Panc1 (cell line): Measurements from ENCODE around the gene XPNPEP3. TPM values are rescaled to one million over a fixed set of nuclear protein-coding genes. Genes with fewer than 3 reads are reported as not detected.

ENCODE experiments used
- ATAC-seq: fragments of 200-7000 bp; cut with Tn5 transposase; 2 replicates; pipeline ENCODE4 v1.9.1; 2020; ENCODE audit warnings: mild to moderate bottlenecking, moderate library complexity
- BruUV-seq: library from RNA; stranded (reverse); fragments of 400-500 nt; replicated peaks from 2 replicates; lab custom pipeline; 2021; lab: Mats Ljungman, UMichigan
- CTCF ChIA-PET: fragments of 300-600 bp; sonication (Branson Sonifier 250); formaldehyde crosslinking; loops from one replicate; lab custom pipeline; 2022; ENCODE audit warnings: antibody characterized with exemption; lab: Charles Lee
- POLR2A ChIA-PET: fragments of 300-600 bp; sonication (Branson Sonifier 250); formaldehyde crosslinking; loops from one replicate; lab custom pipeline; 2022; ENCODE audit warnings: antibody characterized with exemption; lab: Charles Lee
- DNase-seq: peaks from one replicate; pipeline ENCODE4 v3.0.0-alpha.2; 2010; ENCODE audit warnings: low read depth, low spot score
- H3K27ac ChIP-seq: 2 replicates; pipeline ENCODE4 v1.5.1; 2011; ENCODE audit warnings: mild to moderate bottlenecking, low read length, inconsistent platforms
- H3K27me3 ChIP-seq: fragments of 200-500 bp; sonication (Bioruptor generic); 2 replicates; pipeline ENCODE4 v1.6.0; 2014; ENCODE audit warnings: low read length, inconsistent platforms; ENCODE audit not compliant: control insufficient read depth, insufficient read depth
- H3K36me3 ChIP-seq: fragments of 200-500 bp; sonication (Bioruptor generic); 2 replicates; pipeline ENCODE4 v1.5.1; 2014; ENCODE audit warnings: inconsistent platforms, mild to moderate bottlenecking, low read length, moderate library complexity; ENCODE audit not compliant: control insufficient read depth, insufficient read depth
- H3K4me1 ChIP-seq: 2 replicates; pipeline ENCODE4 v1.5.1; 2011; ENCODE audit warnings: inconsistent platforms, mild to moderate bottlenecking, low read length, moderate library complexity; ENCODE audit not compliant: control insufficient read depth, insufficient read depth
- H3K4me3 ChIP-seq, 2 experiments: 2 replicates each; pipeline ENCODE4 v1.5.1; 2011 to 2012; ENCODE audit warnings: low read depth in 2 of 2, low read length in 2 of 2, mild to moderate bottlenecking in 2 of 2, inconsistent platforms in 1 of 2, moderate library complexity in 1 of 2
- H3K9me3 ChIP-seq: fragments of 200-500 bp; sonication (Bioruptor generic); 2 replicates; pipeline ENCODE4 v1.5.1; 2014; ENCODE audit warnings: low read depth, mild to moderate bottlenecking, inconsistent platforms, low read length, moderate library complexity; ENCODE audit not compliant: control insufficient read depth, insufficient read depth
- CTCF ChIP-seq: fragments of 450-650 bp; IDR thresholded peaks from 2 replicates; pipeline ENCODE4 v1.5.1; 2017; ENCODE audit warnings: mild to moderate bottlenecking
- POLR2AphosphoS5 ChIP-seq: IDR thresholded peaks from 2 replicates; pipeline ENCODE4 v1.6.1; 2012; ENCODE audit warnings: mild to moderate bottlenecking, low read depth, low read length, moderate library complexity
- REST ChIP-seq, 2 experiments: IDR thresholded peaks; 2 replicates each; pipeline ENCODE4 v1.6.1; 2011 to 2012; ENCODE audit warnings: low read depth in 2 of 2, control low read depth in 1 of 2, low read length in 1 of 2, mild to moderate bottlenecking in 1 of 2, moderate library complexity in 1 of 2; ENCODE audit not compliant: insufficient read depth in 1 of 2
- SIN3A ChIP-seq: IDR thresholded peaks from 2 replicates; pipeline ENCODE4 v1.6.1; 2012; ENCODE audit warnings: low read depth, mild to moderate bottlenecking, low read length, moderate library complexity, borderline replicate concordance; ENCODE audit not compliant: insufficient read depth
- TCF7L2 ChIP-seq: IDR thresholded peaks from 2 replicates; pipeline ENCODE4 v1.6.1; 2011; ENCODE audit warnings: mild to moderate bottlenecking, low read depth, low read length, inconsistent platforms
- in situ Hi-C: cut with HindIII; loops from 2 replicates; pipeline ENCODE4 v1.10.0; 2016; ENCODE audit warnings: low sequenced_read_pairs, low pct_unique_long_range_greater_than_20kb
- intact Hi-C: fragments of 100-400 bp; cut with micrococcal nuclease; formaldehyde crosslinking; loops from one replicate; pipeline ENCODE4 v1.10.0; 2022; ENCODE audit not compliant: unreplicated experiment
- total RNA-seq: library from RNA; stranded (reverse); gene quantifications from one replicate; pipeline ENCODE4 v1.2.1, GENCODE V29; 2021; ENCODE audit not compliant: unreplicated experiment

Gene XPNPEP3
- total RNA-seq, 1 experiment from 2014 or later: 21.0 TPM

- no peak overlapping the region for H3K4me3 ChIP-seq
- intact Hi-C loops: no loop called here
- POLR2A ChIA-PET: no interaction called here
Measured at GRCh38 chr22:40813912-40814315, 43.0 kb upstream of the XPNPEP3 start.

DNA sequence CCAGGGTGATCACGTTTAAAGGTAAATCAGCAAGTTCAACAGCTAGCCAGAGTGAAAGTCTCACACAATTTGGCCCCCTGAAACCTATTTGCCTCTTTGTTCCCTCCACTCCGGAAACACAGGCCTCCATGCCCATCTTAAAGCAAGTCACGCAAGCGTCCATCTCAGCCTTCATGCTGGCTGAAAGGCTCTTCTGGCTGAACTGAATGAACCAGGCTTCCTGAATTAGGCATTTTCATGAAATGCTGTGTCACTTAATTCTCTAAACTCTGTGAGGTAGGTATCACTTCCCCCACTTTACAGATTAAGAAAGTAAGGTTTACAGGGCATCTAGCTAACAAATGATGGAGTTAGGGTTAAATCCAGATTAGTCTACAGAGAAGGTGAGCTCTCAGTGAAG is 39.2 kb upstream of the XPNPEP3 start:
- no TSS peak for BruUV-seq
- no peak for ATAC-seq
- Histone ChIP-seq H3K9me3 (no peaks in the 10 kb centered on the region), H3K4me3 (peak overlapping the region; percentile 79 to 88), H3K36me3 (no peaks in the 10 kb centered on the region; the same call in 1 of the 2 replicates), H3K4me1 (peaks cover 13% of the 10 kb centered on the region), H3K27me3 (no peaks in the 10 kb centered on the region), H3K27ac (peak overlapping the region; percentile 86)
- DNase-seq: no peak
- ChIA-PET POLR2A (no interaction called here), CTCF (no interaction called here)
- intact Hi-C loops: no loop called here
- TF ChIP-seq SIN3A (no peak), REST (IDR thresholded peaks at IDR 0.05; ENCODE audit: insufficient read depth in 1 of 2, low read depth in 2 of 2, low read length in 1 of 2) (no peak)
- in situ Hi-C loops: no loop called here

More at GRCh38 chr22:40813912-40814315, 43.0 kb upstream of the XPNPEP3 start:
- in situ Hi-C loops: no loop called here
- Histone ChIP-seq H3K4me1 (peaks cover 6% of the 10 kb centered on the region), H3K27me3 (no peaks in the 10 kb centered on the region), H3K9me3 (no peaks in the 10 kb centered on the region), H3K27ac (no peak overlapping the region), H3K36me3 (no peaks in the 10 kb centered on the region; the same call in 1 of the 2 replicates)
- no peak for TF ChIP-seq TCF7L2
- TF ChIP-seq SIN3A: no peak
- no peak for TF ChIP-seq REST (IDR thresholded peaks at IDR 0.05; ENCODE audit: insufficient read depth in 1 of 2, low read depth in 2 of 2, low read length in 1 of 2)
- no peak for TF ChIP-seq CTCF
- no peak for TF ChIP-seq POLR2AphosphoS5
- ATAC-seq: no peak
- DNase-seq: no peak
- CTCF ChIA-PET: no interaction called here
- no TSS peak for BruUV-seq
